Measurements from ENCODE around the gene GALNT16.

- no peak for TF ChIP-seq CTCF (IDR thresholded peaks at IDR 0.05; ENCODE audit: low read length)
- no peak for TF ChIP-seq EZH2 (optimal IDR thresholded peaks at IDR 0.05; ENCODE audit: low read depth, low read length)
- no peak for TF ChIP-seq EZH2phosphoT487 (IDR thresholded peaks at IDR 0.05; ENCODE audit: low read length)
Measured at GRCh38 chr14:69404478-69404877, 144.5 kb downstream of the GALNT16 start.

Measured in MM.1S (cell line).